ENCODE measurements around the gene RASL11A.
"Not testable (repeated sequence)": the region's sequence is repeated elsewhere in the genome, so short reads cannot be mapped to it uniquely, and the experiment has no call there.

The RASL11A gene, protein sequence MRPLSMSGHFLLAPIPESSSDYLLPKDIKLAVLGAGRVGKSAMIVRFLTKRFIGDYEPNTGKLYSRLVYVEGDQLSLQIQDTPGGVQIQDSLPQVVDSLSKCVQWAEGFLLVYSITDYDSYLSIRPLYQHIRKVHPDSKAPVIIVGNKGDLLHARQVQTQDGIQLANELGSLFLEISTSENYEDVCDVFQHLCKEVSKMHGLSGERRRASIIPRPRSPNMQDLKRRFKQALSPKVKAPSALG

DNA sequence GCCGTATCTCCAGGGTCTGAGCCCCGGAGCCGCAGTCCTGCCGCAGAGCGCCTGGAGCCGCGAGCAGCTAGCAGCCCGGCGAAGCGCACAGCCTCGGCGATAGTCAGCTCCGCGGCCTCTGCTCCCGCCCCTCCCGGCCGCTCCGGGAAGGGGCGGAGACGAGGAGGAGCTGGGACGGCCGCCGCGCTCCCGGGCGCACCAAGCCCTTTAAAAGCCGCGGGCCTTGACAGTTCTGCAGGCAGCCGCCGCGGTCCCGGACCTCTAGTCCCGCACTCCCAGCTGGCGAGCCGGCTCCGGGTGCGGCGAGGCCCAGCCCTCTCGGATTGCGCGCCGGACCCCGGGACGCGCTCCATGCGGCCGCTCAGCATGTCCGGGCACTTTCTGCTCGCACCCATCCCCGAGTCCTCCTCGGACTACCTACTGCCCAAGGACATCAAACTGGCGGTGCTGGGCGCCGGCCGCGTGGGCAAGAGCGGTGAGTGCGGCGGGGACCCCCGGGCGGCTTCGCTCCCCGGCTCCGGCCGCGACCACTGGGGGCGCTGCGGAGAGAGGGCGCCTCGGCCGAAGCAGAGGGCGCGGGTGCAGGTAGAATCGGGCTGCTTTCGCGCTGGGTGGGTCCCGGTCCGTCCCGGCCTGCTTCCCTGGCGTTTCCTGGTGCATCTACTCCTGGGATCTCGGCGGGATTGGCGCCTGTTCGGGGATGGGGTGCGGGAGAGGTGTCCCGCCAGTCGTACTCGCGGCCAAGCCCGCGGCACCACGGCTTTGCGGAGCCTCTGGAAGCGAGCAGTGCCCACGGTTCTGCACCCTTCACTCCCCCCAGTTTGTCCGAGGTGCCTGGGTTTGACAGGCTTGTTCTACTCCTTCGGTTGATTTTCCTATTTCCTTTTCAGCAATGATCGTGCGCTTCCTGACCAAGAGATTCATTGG, at the start of gene RASL11A:
Gene RASL11A (plus strand): TSS at position 237 of the 927 bp plus-strand sequence. CDS start 115 bp downstream, at position 352.
- DNase-seq = peak; percentile 54

- DNase-seq = not testable (repeated sequence)
Measured at GRCh38 chr13:27222100-27222499, 48.5 kb upstream of the RASL11A start.

DNA sequence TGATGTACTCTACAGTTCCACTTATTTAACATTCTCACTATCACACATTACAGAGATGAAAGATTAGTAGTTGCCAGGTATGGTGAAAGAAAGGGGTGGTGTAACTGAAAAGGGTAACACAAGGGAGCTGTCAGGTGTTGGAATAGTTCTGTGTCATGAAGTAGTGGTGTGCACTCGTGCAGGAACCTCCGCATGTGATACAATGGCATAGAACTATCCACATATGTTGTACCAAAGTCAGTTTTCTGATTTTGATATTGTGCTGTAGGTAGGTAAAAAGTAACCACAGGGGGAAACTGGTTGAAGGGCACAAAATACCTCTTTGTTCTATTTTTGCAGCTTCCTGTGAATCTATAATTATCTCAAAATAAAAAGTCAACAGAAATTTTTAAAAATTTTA, 43.6 kb upstream of the RASL11A start:
- DNase-seq = no peak

DNA sequence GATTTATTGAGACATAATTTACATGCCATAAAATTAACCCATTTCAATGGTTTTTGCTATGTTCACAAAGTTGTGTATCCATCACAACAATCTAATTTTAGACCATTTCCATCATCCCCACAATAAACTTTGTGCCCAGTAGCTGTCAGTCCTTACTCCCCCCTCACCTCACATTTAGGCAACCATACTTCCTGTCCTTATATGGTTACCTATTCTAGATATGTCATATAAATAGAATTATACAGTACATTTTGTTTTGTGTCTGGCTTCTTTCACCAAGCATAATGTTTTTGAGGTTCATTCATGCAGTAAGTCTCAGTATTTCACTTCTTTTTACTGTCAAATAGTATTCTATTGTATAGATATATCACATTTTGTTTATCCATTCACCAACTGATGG, 42.5 kb upstream of the RASL11A start:
- no peak for DNase-seq

DNA sequence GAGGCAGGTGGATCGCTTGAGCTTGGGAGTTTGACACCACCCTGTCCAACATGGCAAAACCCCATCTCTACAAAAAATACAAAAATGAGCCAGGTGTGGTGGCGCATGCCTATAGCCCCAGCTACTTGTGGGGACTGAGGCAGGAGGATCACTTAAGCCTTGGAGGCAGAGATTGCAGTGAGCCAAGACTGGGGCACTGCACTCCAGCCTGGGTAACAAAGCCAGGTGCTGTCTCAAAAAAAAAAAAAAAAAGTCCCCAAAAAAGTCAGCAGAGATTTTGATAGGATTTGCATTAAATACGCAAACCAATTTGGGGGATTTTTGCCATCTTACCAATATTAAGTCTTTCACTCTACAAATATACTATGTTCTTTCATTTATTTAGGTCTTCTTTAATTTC, 41.0 kb upstream of the RASL11A start:
- no peak for DNase-seq

DNA sequence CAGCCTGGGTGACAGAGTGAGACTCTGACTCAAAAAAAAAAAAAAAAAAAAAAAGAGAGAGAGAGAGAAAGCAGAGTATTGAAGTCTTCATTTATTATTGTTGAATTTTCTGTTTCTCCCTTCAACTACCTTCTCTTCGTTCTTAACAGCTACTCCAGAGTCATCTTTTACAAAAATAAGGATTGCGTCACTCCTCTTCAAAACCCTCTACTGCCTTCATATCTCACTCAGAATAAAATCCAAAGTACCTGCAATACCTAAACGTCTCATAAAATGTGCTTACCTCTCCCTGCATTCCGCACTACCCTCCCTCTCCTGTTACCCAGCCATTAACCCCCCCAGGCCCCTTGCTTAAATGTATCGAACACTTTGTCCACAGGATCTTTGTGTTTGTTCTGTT, 36.7 kb upstream of the RASL11A start:
- no peak for DNase-seq

DNA sequence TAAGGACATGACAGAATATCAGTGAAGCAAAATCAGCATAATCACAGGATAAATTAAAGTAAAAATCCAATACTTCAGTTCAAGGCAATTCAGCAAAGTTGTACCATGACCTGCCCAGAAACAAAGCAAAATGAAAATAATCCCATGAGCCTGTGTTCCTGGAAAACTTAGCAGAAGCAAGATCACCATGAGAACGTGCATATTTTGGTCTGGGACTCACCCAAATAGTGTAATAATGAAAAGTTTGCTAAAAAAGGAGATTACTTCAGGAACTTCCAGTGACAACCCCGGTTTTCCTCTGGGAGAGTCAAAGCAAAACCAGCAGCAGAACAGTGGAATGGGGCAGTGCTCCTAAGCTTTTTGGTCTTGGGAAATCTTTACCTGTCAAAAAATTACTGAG, 34.2 kb upstream of the RASL11A start:
- DNase-seq = no peak

GRCh38 chr13:27242702-27243101, 27.9 kb upstream of the RASL11A start:
- DNase-seq = no peak

DNA sequence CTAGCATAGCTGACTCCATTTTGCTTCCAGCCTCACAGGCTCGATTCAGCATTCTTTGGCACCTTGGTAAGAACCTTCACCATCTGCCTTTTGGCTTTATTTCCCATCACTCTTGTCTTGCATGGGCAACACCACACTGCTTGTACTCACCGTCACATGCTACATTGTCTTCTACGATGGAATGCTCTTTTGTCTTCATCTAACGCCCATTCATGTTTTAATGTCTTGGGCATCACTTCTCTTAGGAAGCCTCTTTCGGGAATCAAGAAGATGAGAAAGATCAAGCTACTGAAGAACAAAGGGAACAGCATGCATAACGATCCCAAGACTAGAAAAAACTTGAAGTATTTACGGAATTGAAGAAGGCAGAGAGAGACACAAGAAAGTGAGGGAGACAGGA, 25.0 kb upstream of the RASL11A start:
- DNase-seq = no peak

GRCh38 chr13:27250833-27251165, 19.8 kb upstream of the RASL11A start:
- no peak for DNase-seq

- DNase-seq = peak; percentile 89
Measured at GRCh38 chr13:27251166-27252091, 19.2 kb upstream of the RASL11A start, which contains the start of gene RPL21. Gene RPL21 (plus strand): TSS chr13:27251558. CDS start chr13:27253777, 2,219 bp downstream.

DNA sequence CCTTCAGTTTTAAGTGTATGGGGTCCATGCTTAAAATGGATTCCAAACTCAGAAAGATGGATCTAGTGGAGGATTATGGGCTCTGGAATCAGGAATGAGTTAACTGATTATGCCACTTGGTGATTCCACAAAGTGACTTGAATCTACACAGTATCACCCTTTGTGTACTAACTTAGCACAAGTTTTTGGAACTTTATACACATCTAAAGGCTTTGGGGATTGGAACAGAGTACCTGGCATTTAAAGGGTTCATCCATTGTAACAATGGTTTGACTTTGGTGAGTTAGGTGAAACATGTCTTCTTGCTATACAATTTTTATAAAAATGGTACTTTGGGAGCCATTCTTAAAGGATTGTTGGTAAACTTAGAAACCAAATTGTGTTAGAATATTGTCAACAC, 18.2 kb upstream of the RASL11A start:
- no peak for DNase-seq

DNA sequence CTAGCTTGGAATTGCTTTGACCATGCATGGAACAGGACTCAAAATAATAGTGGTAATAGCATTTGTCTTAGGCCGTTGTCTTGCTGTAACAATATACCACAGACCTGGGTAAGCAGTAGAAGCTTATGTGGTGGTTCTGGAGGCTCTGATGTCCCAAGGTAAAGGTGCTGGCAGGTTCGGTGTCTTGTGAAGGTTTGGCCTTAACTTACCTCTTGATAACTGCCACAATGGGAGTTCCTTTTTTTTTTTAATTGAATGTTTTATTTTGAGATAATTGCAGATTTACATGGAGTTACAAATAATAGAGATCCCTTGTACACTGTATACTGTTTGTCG, 13.4 kb upstream of the RASL11A start:
- no peak for DNase-seq

DNA sequence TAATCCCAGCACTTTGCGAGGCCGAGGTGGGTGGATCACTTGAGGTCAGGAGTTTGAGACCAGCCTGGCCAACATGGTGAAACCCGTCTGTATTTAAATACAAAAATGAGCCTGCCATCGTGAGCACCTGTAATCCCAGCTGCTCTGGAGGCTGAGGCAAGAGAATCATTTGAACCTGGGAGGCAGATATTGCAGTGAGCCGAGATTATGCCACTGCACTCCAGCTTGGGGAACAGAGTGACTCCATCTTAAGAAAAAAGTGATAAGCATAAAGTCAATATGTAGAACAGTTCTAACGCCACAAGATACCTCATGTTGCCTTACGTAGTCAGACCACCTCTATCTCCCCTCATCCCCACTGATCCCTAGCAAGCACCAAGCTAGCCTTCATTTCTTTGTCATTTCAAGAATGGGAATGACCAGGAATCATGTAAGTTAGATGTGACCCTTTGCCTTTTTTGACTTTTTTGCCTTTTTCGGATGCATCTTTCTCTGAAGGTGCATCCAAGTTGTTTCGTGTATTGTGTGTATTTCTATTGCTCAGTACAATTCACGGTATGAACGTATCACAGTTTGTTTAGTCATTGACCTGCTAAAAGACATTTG, 12.9 kb upstream of the RASL11A start:
- no peak for DNase-seq

GRCh38 chr13:27258637-27259386, 11.8 kb upstream of the RASL11A start:
- no peak for DNase-seq

- DNase-seq = no peak
Measured at GRCh38 chr13:27259831-27260230, 10.8 kb upstream of the RASL11A start.

DNA sequence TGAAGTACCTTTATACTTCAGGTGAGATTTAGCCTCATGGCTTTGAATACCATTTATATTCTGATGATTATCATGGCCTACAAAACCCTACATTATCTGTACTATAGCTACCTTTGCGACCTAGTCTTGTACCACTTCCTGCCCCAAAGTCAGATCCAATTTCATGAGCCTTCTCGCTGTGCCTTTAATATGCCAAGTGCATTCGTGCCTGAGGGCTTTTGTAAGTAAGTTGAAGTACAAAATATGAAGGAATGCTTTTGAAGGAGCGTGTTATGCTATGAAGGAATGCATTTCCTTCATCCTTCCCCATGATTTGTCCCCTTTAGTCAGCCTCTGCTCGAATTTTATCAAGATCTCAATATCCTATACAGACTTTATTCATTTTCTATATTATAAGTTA, 9.2 kb upstream of the RASL11A start:
- DNase-seq = no peak

DNA sequence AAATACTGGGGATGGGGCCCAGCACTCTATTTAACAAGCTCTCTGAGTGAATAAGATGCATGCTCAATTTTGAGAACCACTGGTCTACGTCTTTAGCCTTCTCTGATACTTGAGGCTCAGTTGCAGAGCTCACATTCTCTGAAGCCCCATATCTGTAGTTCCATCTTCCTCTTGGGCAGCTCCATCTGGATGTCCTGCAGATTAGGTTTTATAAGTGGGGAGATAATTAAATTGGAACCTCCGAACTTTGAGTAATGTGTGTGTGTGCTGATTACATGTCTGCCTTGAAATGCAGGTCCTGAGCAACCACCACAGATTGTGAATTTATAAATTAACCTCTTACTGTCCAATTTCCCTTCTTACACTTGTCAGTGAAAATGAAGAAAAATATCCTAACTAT, 7.2 kb upstream of the RASL11A start:
- no peak for DNase-seq

DNA sequence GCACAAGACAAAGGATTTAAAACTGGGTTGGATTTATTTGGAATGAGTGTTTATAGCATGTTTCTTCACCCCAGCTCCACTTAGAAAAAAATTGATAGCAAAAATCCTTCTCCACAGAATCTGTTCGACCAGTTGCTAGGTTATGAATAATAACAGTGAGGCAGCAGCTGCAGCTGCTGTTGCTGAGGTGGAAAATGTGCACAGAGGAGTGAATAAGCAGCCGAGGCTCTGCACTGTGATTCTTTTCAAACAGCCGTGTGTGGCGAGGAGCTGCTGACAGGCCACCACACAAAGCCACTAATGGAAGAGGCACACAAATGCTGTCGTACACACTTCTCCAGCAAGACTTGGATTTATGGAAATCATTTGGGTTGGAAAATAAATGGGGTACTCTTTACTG, 6.4 kb upstream of the RASL11A start:
- no peak for DNase-seq

DNA sequence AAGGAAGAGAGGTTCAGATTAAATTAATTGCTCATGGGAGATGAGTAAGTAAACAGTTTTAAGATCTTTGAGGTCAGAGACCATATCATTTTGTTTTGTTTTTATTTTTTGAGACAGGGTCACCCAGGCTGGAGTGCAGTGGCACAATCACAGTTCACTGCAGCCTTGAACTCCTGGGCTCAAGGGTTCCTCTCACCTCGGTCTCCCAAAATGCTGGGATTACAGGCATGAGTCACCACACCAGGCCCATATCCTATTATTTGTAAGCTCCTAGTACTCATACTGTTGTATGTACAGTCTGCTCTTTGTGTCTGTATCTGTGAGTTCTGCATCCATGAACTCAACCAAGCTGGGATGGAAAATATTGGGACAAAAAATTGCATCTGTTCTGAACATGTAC, 6.0 kb upstream of the RASL11A start:
- DNase-seq = no peak

- DNase-seq = no peak
Measured at GRCh38 chr13:27266917-27267316, 3.7 kb upstream of the RASL11A start.

GRCh38 chr13:27267596-27267995, 3.0 kb upstream of the RASL11A start:
- DNase-seq = no peak

All from CD4-positive, alpha-beta T cell treated with Interleukin-4 for 4 hours (primary cell).